Measurements from ENCODE around the gene PHACTR1.

The PHACTR1 gene

DNA sequence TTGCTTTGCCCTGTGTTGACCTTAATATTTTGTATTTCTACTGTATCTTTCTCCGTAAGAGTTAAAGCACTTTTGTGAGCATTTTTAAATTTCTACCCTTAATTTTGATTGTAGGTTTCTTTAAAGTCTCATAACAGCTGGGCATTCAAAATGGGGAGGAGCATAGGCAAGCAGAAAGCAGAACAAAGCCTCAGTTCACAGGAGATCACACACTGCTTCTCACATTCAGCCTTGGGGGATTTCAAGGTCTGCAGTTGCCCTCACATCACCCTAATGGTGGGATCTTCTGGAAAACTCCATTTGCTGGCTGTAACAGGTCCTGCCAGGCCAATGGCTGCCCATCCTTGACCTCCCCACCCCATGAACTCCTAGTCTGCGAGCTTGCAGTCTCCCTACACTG is 292.9 kb downstream of the PHACTR1 start:
- DNase-seq (ENCODE audit: low spot score), result no peak
- no peak overlapping the region for H3K27ac ChIP-seq
- ChIA-PET POLR2A (ENCODE audit: low non-redundant PET) (no interaction called here), CTCF (no interaction called here)
- TF ChIP-seq, protein P1, sequence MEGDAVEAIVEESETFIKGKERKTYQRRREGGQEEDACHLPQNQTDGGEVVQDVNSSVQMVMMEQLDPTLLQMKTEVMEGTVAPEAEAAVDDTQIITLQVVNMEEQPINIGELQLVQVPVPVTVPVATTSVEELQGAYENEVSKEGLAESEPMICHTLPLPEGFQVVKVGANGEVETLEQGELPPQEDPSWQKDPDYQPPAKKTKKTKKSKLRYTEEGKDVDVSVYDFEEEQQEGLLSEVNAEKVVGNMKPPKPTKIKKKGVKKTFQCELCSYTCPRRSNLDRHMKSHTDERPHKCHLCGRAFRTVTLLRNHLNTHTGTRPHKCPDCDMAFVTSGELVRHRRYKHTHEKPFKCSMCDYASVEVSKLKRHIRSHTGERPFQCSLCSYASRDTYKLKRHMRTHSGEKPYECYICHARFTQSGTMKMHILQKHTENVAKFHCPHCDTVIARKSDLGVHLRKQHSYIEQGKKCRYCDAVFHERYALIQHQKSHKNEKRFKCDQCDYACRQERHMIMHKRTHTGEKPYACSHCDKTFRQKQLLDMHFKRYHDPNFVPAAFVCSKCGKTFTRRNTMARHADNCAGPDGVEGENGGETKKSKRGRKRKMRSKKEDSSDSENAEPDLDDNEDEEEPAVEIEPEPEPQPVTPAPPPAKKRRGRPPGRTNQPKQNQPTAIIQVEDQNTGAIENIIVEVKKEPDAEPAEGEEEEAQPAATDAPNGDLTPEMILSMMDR (conservative IDR thresholded peaks at IDR 0.05; ENCODE audit: low read depth), result no peak

DNA sequence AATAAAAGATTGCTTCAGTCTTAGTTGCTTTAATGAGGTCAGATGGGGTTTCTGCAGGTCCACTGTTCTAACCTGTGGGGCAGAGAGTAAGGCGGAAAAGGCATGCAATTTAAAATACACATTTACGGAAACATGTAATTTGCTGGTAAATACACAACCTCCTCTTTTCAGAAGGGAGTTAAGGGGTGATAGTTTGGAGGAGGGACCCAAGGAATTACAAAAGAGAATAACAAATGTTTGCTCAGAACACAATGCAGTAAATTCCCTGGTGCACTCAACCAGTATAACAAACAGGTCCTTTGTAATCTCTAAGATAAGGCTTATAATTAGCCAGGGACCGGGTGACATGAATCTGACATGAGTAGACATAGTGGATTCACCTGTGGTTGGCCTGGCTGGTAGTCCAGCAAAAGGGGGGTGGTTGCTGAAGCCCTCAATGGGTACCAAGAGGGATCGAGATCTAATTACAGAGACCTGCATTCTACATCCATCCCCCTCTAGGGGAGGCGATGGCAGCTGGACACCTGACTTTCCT is 295.1 kb downstream of the PHACTR1 start:
- CTCF ChIA-PET, result no interaction called here
- POLR2A ChIA-PET (ENCODE audit: low non-redundant PET), result no interaction called here
- DNase-seq (ENCODE audit: low spot score), result no peak
- no peak overlapping the region for H3K27ac ChIP-seq
- TF ChIP-seq, protein P1 (conservative IDR thresholded peaks at IDR 0.05; ENCODE audit: low read depth), result no peak

DNA sequence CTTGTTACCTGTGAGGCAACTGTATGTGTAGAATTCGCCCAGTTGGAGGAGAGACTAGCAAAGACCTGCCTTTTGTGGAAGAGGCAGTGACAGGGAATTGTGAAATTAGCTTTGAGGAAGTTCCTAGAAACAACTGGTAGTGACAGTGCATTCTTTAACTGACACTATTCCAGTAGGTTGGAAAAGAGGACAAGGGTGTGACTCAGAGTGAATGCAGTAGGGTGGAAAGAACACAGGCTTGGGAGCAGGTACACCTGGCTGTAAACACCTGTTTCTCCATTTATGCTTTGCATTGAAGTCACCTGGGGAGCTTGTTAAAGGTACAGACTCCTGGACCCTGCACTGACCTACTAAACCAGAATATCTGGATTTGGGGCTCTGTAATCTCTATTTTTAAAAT is 295.7 kb downstream of the PHACTR1 start:
- ChIA-PET POLR2A (ENCODE audit: low non-redundant PET) (no interaction called here), CTCF (no interaction called here)
- DNase-seq (ENCODE audit: low spot score), result no peak
- TF ChIP-seq, protein P1 (conservative IDR thresholded peaks at IDR 0.05; ENCODE audit: low read depth), result no peak
- no peak overlapping the region for H3K27ac ChIP-seq

DNA sequence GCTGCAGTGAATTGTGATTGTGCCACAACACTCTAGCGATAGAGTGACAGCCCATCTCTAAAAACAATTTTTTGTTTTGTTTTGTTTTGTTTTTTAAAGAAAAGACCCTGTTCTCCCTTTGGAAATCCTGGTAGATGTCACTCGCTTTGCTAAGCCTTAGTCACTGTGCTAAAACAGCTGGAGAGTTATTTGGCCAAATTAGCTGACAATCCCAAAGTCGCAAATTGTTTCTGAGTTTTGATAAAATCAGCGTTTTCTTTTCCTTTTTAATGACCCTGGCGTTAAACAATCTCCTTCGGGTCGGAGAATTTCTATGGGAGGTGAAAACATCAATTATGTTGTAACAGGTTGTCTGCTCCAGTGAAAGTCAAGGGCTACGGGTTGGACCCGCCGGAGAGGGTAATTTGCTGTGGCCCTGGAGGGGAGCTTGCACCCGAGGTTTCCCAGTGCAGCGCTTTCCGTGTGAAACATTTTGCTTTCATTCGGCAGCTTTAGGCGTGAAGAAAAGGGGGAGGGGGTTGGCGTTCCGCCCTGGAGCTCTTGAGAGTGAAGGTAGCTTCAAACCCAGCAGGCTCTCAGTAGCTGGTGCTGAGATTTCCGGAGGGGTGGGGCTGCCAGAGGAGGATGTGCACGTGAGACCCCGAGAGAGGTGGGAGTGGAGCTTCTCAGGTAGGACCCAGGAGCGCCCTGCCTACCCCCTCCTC is 296.6 kb downstream of the PHACTR1 start:
- ChIA-PET POLR2A (ENCODE audit: low non-redundant PET) (no interaction called here), CTCF (interaction anchor here (0.5 kb wide), 1 partner anchor 1866 kb away, joined by 3 read pairs; no protein-coding TSS in a partner anchor)
- no peak for DNase-seq (ENCODE audit: low spot score)
- TF ChIP-seq, protein P1 (conservative IDR thresholded peaks at IDR 0.05; ENCODE audit: low read depth), result no peak
- H3K27ac ChIP-seq, result no peak overlapping the region

DNA sequence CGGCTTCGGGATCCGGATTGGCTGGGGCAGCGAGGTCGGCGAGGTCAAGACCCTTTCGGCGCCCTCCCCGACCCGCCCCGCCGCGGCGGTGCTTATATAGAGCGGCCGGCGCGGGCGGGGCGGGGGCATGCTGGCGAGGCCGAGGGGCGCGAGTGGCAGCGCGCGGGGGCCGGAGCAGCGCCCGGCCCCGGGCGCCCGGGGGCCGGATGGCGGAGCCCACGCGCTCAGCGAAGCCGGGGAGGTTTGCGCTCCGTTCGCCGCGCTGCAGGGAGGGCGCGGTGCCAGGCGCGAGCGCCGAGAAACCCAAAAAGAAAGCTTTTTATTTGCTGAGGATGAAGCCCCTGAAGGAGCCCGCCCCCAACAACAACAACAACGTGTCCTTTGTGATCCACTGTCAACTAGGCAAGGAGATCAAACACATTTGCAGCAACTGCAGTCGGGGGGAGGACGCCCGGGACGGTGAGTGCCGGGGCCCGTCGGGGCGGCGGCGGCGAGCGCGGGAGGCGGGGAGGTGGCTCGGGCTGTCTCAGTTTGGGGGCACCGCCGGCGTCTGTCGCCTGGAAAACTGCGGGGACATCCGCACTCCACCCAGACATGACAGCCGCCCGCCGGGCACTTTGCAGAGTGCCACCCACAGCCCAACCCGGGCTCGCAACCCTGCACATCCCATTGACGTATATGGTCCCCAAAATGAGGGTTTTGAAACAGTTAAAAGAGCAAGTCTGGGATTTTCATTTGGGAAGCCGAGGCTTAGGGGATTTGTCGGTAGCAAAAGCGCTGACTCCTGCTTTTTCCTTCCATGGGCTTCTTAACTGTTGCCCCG is 297.3 kb downstream of the PHACTR1 start:
- POLR2A ChIA-PET (ENCODE audit: low non-redundant PET), result no interaction called here
- CTCF ChIA-PET, result interaction anchor here (0.5 to 0.6 kb wide), 2 partner anchors 99 to 1867 kb away, joined by 3 read pairs; no protein-coding TSS in a partner anchor
- TF ChIP-seq, protein P1 (conservative IDR thresholded peaks at IDR 0.05; ENCODE audit: low read depth), result no peak

GRCh38 chr6:13014504-13015378 is 298.2 kb downstream of the PHACTR1 start:
- TF ChIP-seq, protein P1 (conservative IDR thresholded peaks at IDR 0.05; ENCODE audit: low read depth), result no peak
- CTCF ChIA-PET, result interaction anchor here (0.6 kb wide), 1 partner anchor 100 kb away, joined by 3 read pairs; no protein-coding TSS in a partner anchor
- no peak overlapping the region for H3K27ac ChIP-seq
- POLR2A ChIA-PET (ENCODE audit: low non-redundant PET), result no interaction called here
- DNase-seq (ENCODE audit: low spot score), result no peak

More for the DNA sequence above, 297.3 kb downstream of the PHACTR1 start:
- DNase-seq (ENCODE audit: low spot score), result no peak
- no peak overlapping the region for H3K27ac ChIP-seq
